ENCODE data around the gene RIMKLB. TPM values are rescaled to one million over a fixed set of nuclear protein-coding genes. Genes with fewer than 3 reads are reported as not detected.

RIMKLB gene
- total and polyA plus RNA-seq, 3 experiments from 2014 or later: 4.3 to 7.9 (median 6.1) TPM

GRCh38 chr12:8827551-8828256, 129.9 kb downstream of the RIMKLB start:
- no peak for DNase-seq
- Histone ChIP-seq H3K4me1 (ENCODE audit: insufficient read depth, low read length) (no peaks in the 10 kb centered on the region), H3K36me3 (ENCODE audit: insufficient read depth, low read length) (no peaks in the 10 kb centered on the region), H3K9me3 (ENCODE audit: low read length) (no peaks in the 10 kb centered on the region), H3K27me3 (ENCODE audit: insufficient read depth, low read length, poor library complexity, severe bottlenecking) (no peaks in the 10 kb centered on the region), H3K27ac (ENCODE audit: low read depth, low read length) (no peak overlapping the region), H3K4me3 (ENCODE audit: low read length) (no peak overlapping the region)
- CTCF ChIA-PET: no interaction called here
- Mint-ChIP-seq H3K27me3 (peaks cover 12 to 26% of the 10 kb centered on the region in 2 donors), H3K9me3 (peaks cover 0 to 8% (median 5%) of the 10 kb centered on the region in 5 donors), H3K4me3 (no peak overlapping the region), H3K4me1 (no peaks in the 10 kb centered on the region), H3K36me3 (peaks cover 0 to 15% (median 0%) of the 10 kb centered on the region in 3 donors), H3K27ac (no peak overlapping the region)
- POLR2A ChIA-PET: no interaction called here

GRCh38 chr12:8828257-8829124, 130.7 kb downstream of the RIMKLB start:
- Mint-ChIP-seq H3K4me3 (no peak overlapping the region), H3K36me3 (peaks cover 0 to 15% (median 0%) of the 10 kb centered on the region in 3 donors), H3K27me3 (peaks cover 10 to 26% of the 10 kb centered on the region in 2 donors), H3K27ac (peak overlapping the region in 1 of 8 donors; percentile 36), H3K4me1 (no peaks in the 10 kb centered on the region), H3K9me3 (peaks cover 0 to 8% (median 5%) of the 10 kb centered on the region in 5 donors)
- ChIA-PET CTCF (no interaction called here), POLR2A (no interaction called here)
- no peaks in the 10 kb centered on the region for H3K27me3 ChIP-seq (ENCODE audit: insufficient read depth, low read length, poor library complexity, severe bottlenecking)
- H3K27ac ChIP-seq (ENCODE audit: low read depth, low read length): no peak overlapping the region
- no peaks in the 10 kb centered on the region for H3K4me1 ChIP-seq (ENCODE audit: insufficient read depth, low read length)
- DNase-seq: no peak
- no peaks in the 10 kb centered on the region for H3K36me3 ChIP-seq (ENCODE audit: insufficient read depth, low read length)
- no peaks in the 10 kb centered on the region for H3K9me3 ChIP-seq (ENCODE audit: low read length)
- no peak overlapping the region for H3K4me3 ChIP-seq (ENCODE audit: low read length)

- peaks cover 0 to 15% (median 0%) of the 10 kb centered on the region in 3 donors for H3K36me3 Mint-ChIP-seq
- Histone ChIP-seq H3K27me3 (ENCODE audit: insufficient read depth, low read length, poor library complexity, severe bottlenecking) (no peaks in the 10 kb centered on the region), H3K9me3 (ENCODE audit: low read length) (no peaks in the 10 kb centered on the region), H3K36me3 (ENCODE audit: insufficient read depth, low read length) (no peaks in the 10 kb centered on the region), H3K4me1 (ENCODE audit: insufficient read depth, low read length) (no peaks in the 10 kb centered on the region), H3K27ac (ENCODE audit: low read depth, low read length) (no peak overlapping the region), H3K4me3 (ENCODE audit: low read length) (no peak overlapping the region)
- ChIA-PET POLR2A (no interaction called here), CTCF (interaction anchor here (1.2 kb wide), 1 partner anchor 28 kb away, joined by 4 read pairs; no protein-coding TSS in a partner anchor)
- H3K27ac Mint-ChIP-seq: no peak overlapping the region
- peaks cover 10 to 30% of the 10 kb centered on the region in 2 donors for H3K27me3 Mint-ChIP-seq
- no peak overlapping the region for H3K4me3 Mint-ChIP-seq
- no peak for DNase-seq
- peaks cover 0 to 8% (median 5%) of the 10 kb centered on the region in 5 donors for H3K9me3 Mint-ChIP-seq
- no peaks in the 10 kb centered on the region for H3K4me1 Mint-ChIP-seq
Measured at GRCh38 chr12:8829125-8829518, 131.3 kb downstream of the RIMKLB start.

GRCh38 chr12:8829621-8830020, 131.8 kb downstream of the RIMKLB start:
- Mint-ChIP-seq H3K27ac (no peak overlapping the region), H3K9me3 (peaks cover 0 to 8% (median 5%) of the 10 kb centered on the region in 5 donors), H3K27me3 (peaks cover 10 to 28% of the 10 kb centered on the region in 2 donors), H3K4me3 (no peak overlapping the region), H3K36me3 (peaks cover 0 to 15% (median 0%) of the 10 kb centered on the region in 3 donors), H3K4me1 (no peaks in the 10 kb centered on the region)
- Histone ChIP-seq H3K9me3 (ENCODE audit: low read length) (no peaks in the 10 kb centered on the region), H3K27ac (ENCODE audit: low read depth, low read length) (no peak overlapping the region), H3K4me1 (ENCODE audit: insufficient read depth, low read length) (no peaks in the 10 kb centered on the region), H3K27me3 (ENCODE audit: insufficient read depth, low read length, poor library complexity, severe bottlenecking) (no peaks in the 10 kb centered on the region), H3K4me3 (ENCODE audit: low read length) (no peak overlapping the region), H3K36me3 (ENCODE audit: insufficient read depth, low read length) (no peaks in the 10 kb centered on the region)
- no peak for DNase-seq
- POLR2A ChIA-PET: no interaction called here
- CTCF ChIA-PET: interaction anchor here (1.2 kb wide), 1 partner anchor 28 kb away, joined by 4 read pairs; no protein-coding TSS in a partner anchor

- no peaks in the 10 kb centered on the region for H3K9me3 ChIP-seq (ENCODE audit: low read length)
- H3K4me3 Mint-ChIP-seq: no peak overlapping the region
- DNase-seq: no peak
- H3K4me1 ChIP-seq (ENCODE audit: insufficient read depth, low read length): no peaks in the 10 kb centered on the region
- H3K4me3 ChIP-seq (ENCODE audit: low read length): no peak overlapping the region
- H3K36me3 Mint-ChIP-seq: peaks cover 0 to 15% (median 0%) of the 10 kb centered on the region in 3 donors
- H3K27ac ChIP-seq (ENCODE audit: low read depth, low read length): no peak overlapping the region
- H3K9me3 Mint-ChIP-seq: peaks cover 0 to 8% (median 0%) of the 10 kb centered on the region in 5 donors
- H3K27ac Mint-ChIP-seq: no peak overlapping the region
- H3K27me3 Mint-ChIP-seq: peaks cover 19 to 34% of the 10 kb centered on the region in 2 donors
- no peaks in the 10 kb centered on the region for H3K36me3 ChIP-seq (ENCODE audit: insufficient read depth, low read length)
- ChIA-PET POLR2A (no interaction called here), CTCF (no interaction called here)
- no peaks in the 10 kb centered on the region for H3K27me3 ChIP-seq (ENCODE audit: insufficient read depth, low read length, poor library complexity, severe bottlenecking)
- no peaks in the 10 kb centered on the region for H3K4me1 Mint-ChIP-seq
Measured at GRCh38 chr12:8831116-8831515, 133.3 kb downstream of the RIMKLB start.

GRCh38 chr12:8832500-8832899, 134.7 kb downstream of the RIMKLB start:
- CTCF ChIA-PET: no interaction called here
- Mint-ChIP-seq H3K4me3 (no peak overlapping the region), H3K4me1 (no peaks in the 10 kb centered on the region), H3K27ac (no peak overlapping the region), H3K36me3 (peaks cover 0 to 6% (median 0%) of the 10 kb centered on the region in 3 donors), H3K9me3 (peaks cover 0 to 2% (median 0%) of the 10 kb centered on the region in 5 donors), H3K27me3 (peaks cover 18 to 37% of the 10 kb centered on the region in 2 donors)
- DNase-seq: no peak
- Histone ChIP-seq H3K36me3 (ENCODE audit: insufficient read depth, low read length) (no peaks in the 10 kb centered on the region), H3K27ac (ENCODE audit: low read depth, low read length) (no peak overlapping the region), H3K4me1 (ENCODE audit: insufficient read depth, low read length) (no peaks in the 10 kb centered on the region), H3K4me3 (ENCODE audit: low read length) (no peak overlapping the region), H3K27me3 (ENCODE audit: insufficient read depth, low read length, poor library complexity, severe bottlenecking) (no peaks in the 10 kb centered on the region), H3K9me3 (ENCODE audit: low read length) (no peaks in the 10 kb centered on the region)
- POLR2A ChIA-PET: no interaction called here

Other genes starting within 250 kb of the RIMKLB start
- gene CLEC6A, start 242.0 kb upstream of the RIMKLB start, total RNA-seq: not detected
- not detected for gene CLEC6A, start 242.0 kb upstream of the RIMKLB start, polyA plus RNA-seq
- not detected for gene CLEC4D, start 184.5 kb upstream of the RIMKLB start, total RNA-seq
- not detected for gene CLEC4D, start 184.5 kb upstream of the RIMKLB start, polyA plus RNA-seq
- gene CLEC4E, start 157.1 kb upstream of the RIMKLB start, total RNA-seq: not detected
- gene CLEC4E, start 157.1 kb upstream of the RIMKLB start, polyA plus RNA-seq: not detected
- under 1 TPM; 0.18 to 0.71 TPM for gene AICDA, start 85.1 kb upstream of the RIMKLB start, total RNA-seq
- not detected for gene AICDA, start 85.1 kb upstream of the RIMKLB start, polyA plus RNA-seq
- not detected for gene MFAP5, start 35.2 kb upstream of the RIMKLB start, total RNA-seq
- gene MFAP5, start 35.2 kb upstream of the RIMKLB start, polyA plus RNA-seq: not detected
- not detected for gene A2ML1, start 124.6 kb downstream of the RIMKLB start, total RNA-seq
- not detected for gene A2ML1, start 124.6 kb downstream of the RIMKLB start, polyA plus RNA-seq
- gene PHC1, start 216.5 kb downstream of the RIMKLB start, total RNA-seq: 10 to 100 TPM; 18.5 to 19.5 TPM
- 21.0 TPM for gene PHC1, start 216.5 kb downstream of the RIMKLB start, polyA plus RNA-seq

Measured in CD8-positive, alpha-beta memory T cell (primary cell).